Endothelial cell of umbilical vein (primary cell): ENCODE measurements around the gene ST6GALNAC4. TPM values are rescaled to one million over a fixed set of nuclear protein-coding genes. Genes with fewer than 3 reads are reported as not detected.

Experiments used
- BruUV-seq: library from RNA; stranded (reverse); fragments of 400-500 nt; replicated peaks from 2 replicates; lab custom pipeline; 2021; lab: Mats Ljungman, UMichigan
- CTCF ChIA-PET: fragments of 300-600, 350-600 bp; sonication (Branson Sonifier 250); formaldehyde crosslinking; loops from one replicate; lab custom pipeline; 2021; ENCODE audit warnings: antibody characterized with exemption, inconsistent platforms; lab: Charles Lee
- POLR2A ChIA-PET: fragments of 300-600, 350-600 bp; sonication (Branson Sonifier 250); formaldehyde crosslinking; loops from one replicate; lab custom pipeline; 2021; ENCODE audit warnings: antibody characterized with exemption, inconsistent platforms; lab: Charles Lee
- DNase-seq: peaks from one replicate; pipeline ENCODE4 v3.0.0-alpha.2; 2011; ENCODE audit warnings: low read depth, low spot score
- FAIRE-seq: peaks from 2 replicates; lab custom pipeline; 2011; peaks lifted over from hg19 to GRCh38; lab: Jason Lieb, UNC
- H2AFZ ChIP-seq: 2 replicates; pipeline ENCODE4 v1.6.0; 2012; ENCODE audit warnings: low read depth, low read length, control low read depth, inconsistent platforms
- H3K27ac ChIP-seq: 2 replicates; pipeline ENCODE4 v1.5.1; 2011; ENCODE audit warnings: low read depth, mild to moderate bottlenecking, control low read depth, low read length, moderate library complexity; ENCODE audit not compliant: insufficient read depth
- H3K27me3 ChIP-seq, 2 experiments: 2 replicates each; pipeline versions ENCODE4 v1.6.0 to v1.6.1; 2011; ENCODE audit warnings: low read length in 2 of 2, mixed read lengths in 1 of 2; ENCODE audit not compliant: control insufficient read depth in 2 of 2, insufficient read depth in 2 of 2
- H3K36me3 ChIP-seq, 2 experiments: 2 replicates in 1 of 2; 3 replicates in 1 of 2; pipeline ENCODE4 v1.5.1; 2011; ENCODE audit warnings: low read length in 2 of 2, mild to moderate bottlenecking in 1 of 2, moderate library complexity in 1 of 2; ENCODE audit not compliant: control insufficient read depth in 2 of 2, insufficient read depth in 2 of 2; ENCODE audit errors: extremely low read depth in 1 of 2
- H3K4me1 ChIP-seq: 3 replicates; pipeline ENCODE4 v1.5.1; 2011; ENCODE audit warnings: mild to moderate bottlenecking, low read length; ENCODE audit not compliant: control insufficient read depth, insufficient read depth; ENCODE audit errors: extremely low read depth
- H3K4me2 ChIP-seq: 2 replicates; pipeline ENCODE4 v1.6.1; 2011; ENCODE audit warnings: low read length, control low read depth, mixed read lengths; ENCODE audit not compliant: insufficient read depth
- H3K4me3 ChIP-seq, 3 experiments: fragments of 200-600 bp in 1 of 3; sonication (generic), shearing (Covaris generic) in 1 of 3; replicated peaks in 1 of 3; 2 replicates each; pipeline ENCODE4 v1.5.1; 2011 to 2016; ENCODE audit warnings: control low read depth in 3 of 3, low read length in 3 of 3, mild to moderate bottlenecking in 2 of 3, inconsistent platforms in 1 of 3, low read depth in 1 of 3, moderate library complexity in 1 of 3; ENCODE audit not compliant: insufficient read depth in 1 of 3
- H3K79me2 ChIP-seq: 2 replicates; pipeline ENCODE4 v1.6.0; 2012; ENCODE audit warnings: low read length, inconsistent platforms; ENCODE audit not compliant: control insufficient read depth, insufficient read depth
- H3K9ac ChIP-seq: replicated peaks from 2 replicates; pipeline ENCODE3; 2011; ENCODE audit warnings: low read length, control low read depth; ENCODE audit not compliant: insufficient read depth; ENCODE audit errors: extremely low read depth
- H3K9me1 ChIP-seq: replicated peaks from 3 replicates; pipeline ENCODE4 v1.6.0; 2011; ENCODE audit warnings: mild to moderate bottlenecking, low read length; ENCODE audit not compliant: control insufficient read depth, insufficient read depth; ENCODE audit errors: extremely low read depth
- H3K9me3 ChIP-seq: replicated peaks from 2 replicates; pipeline ENCODE4 v1.5.1; 2012; ENCODE audit warnings: low read length, inconsistent platforms; ENCODE audit not compliant: control insufficient read depth, insufficient read depth
- H4K20me1 ChIP-seq: replicated peaks from 2 replicates; pipeline ENCODE3; 2011; ENCODE audit warnings: mild to moderate bottlenecking, low read length; ENCODE audit not compliant: control insufficient read depth, insufficient read depth; ENCODE audit errors: extremely low read depth
- EZH2 ChIP-seq: IDR thresholded peaks from 2 replicates; pipeline ENCODE4 v1.6.1; 2012; ENCODE audit warnings: borderline replicate concordance, low read depth, mild to moderate bottlenecking, moderate library complexity, low read length, inconsistent platforms; ENCODE audit not compliant: severe bottlenecking
- FOS ChIP-seq: IDR thresholded peaks from 2 replicates; pipeline ENCODE4 v1.6.1; 2011; ENCODE audit warnings: mild to moderate bottlenecking, low read length, moderate library complexity, borderline replicate concordance; ENCODE audit not compliant: insufficient read depth
- GATA2 ChIP-seq: IDR thresholded peaks from 2 replicates; pipeline ENCODE4 v1.7.0; 2011; ENCODE audit warnings: low read depth, mild to moderate bottlenecking, moderate library complexity, mixed read lengths, low read length; ENCODE audit not compliant: insufficient read length, insufficient read depth
- JUN ChIP-seq: IDR thresholded peaks from 2 replicates; pipeline ENCODE4 v1.6.1; 2011; ENCODE audit warnings: borderline replicate concordance, low read depth; ENCODE audit not compliant: insufficient read length, insufficient read depth
- MYC ChIP-seq: IDR thresholded peaks from one replicate; pipeline ENCODE4 v1.6.1; 2011; ENCODE audit warnings: mild to moderate bottlenecking, low read depth, low read length
- POLR2A ChIP-seq: IDR thresholded peaks from 2 replicates; pipeline ENCODE4 v1.6.1; 2012; ENCODE audit warnings: low read depth, mild to moderate bottlenecking, control low read depth, low read length
- dilution Hi-C: fragments of 300-500 bp; cut with MboI; formaldehyde crosslinking; loops from one replicate; pipeline ENCODE4 v1.15.0; 2019; ENCODE audit warnings: low sequenced_read_pairs; ENCODE audit not compliant: extremely low pct_ligation_motif_present
- intact Hi-C: fragments of 100-400 bp; cut with micrococcal nuclease; formaldehyde crosslinking; loops from one replicate; pipeline ENCODE4 v1.10.0; 2022
- polyA plus RNA-seq, 4 experiments: library from polyadenylated mRNA; depleted of rRNA in 3 of 4; stranded (reverse) in 3 of 4; unstranded in 1 of 4; fragments of >200 nt; gene quantifications; 2 replicates each; pipeline versions ENCODE4 v1.2.1 to v1.2.3, GENCODE V29; 2011 to 2012; ENCODE audit warnings: missing spikeins in 1 of 4
- total RNA-seq: library from RNA; stranded (reverse); gene quantifications from 2 replicates; pipeline ENCODE4 v1.2.3, GENCODE V29; 2021
- TF ChIP-seq, protein P1 (sequence below), 2 donors: IDR thresholded peaks; 1 replicate in 1 of 2; 2 replicates in 1 of 2; pipeline ENCODE4 v1.5.1; 2011; ENCODE audit warnings: low read length in 2 of 2, mild to moderate bottlenecking in 2 of 2, moderate library complexity in 2 of 2, control low read depth in 1 of 2, inconsistent platforms in 1 of 2, low read depth in 1 of 2; ENCODE audit not compliant: insufficient read depth in 1 of 2; ENCODE audit errors: extremely low read depth in 1 of 2

Gene ST6GALNAC4
- total and polyA plus RNA-seq, 2 donors (not counting 3 experiments of a cell fraction or from before 2014, with no cell fraction given) = 45.9 to 85.3 TPM

DNA sequence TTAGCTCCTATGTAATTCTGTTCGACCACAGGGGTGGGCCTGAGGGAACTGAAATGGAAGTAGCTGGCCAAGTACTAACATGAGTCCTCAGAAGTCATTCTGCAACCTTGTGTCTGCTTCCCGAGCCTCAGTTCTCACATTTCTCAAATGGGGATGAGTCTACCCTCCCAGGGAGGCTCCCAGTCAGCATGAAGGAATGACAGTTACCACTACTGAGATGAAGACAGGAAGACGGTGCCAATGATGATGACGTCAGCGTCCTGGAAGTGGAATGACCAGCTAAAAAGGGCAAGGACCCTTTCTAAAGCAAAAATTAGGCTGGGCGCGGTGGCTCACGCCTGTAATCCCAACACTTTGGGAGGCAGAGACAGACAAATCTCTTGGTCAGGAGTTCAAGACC is 6.9 kb upstream of the ST6GALNAC4 start:
- Histone ChIP-seq H3K4me3 (no peak overlapping the region), H3K9me1 (no peaks in the 10 kb centered on the region), H3K36me3 (no peaks in the 10 kb centered on the region), H3K79me2 (no peaks in the 10 kb centered on the region), H3K27ac (no peak overlapping the region), H3K4me1 (peaks cover 8% of the 10 kb centered on the region), H3K9ac (no peak overlapping the region), H2AFZ (no peak overlapping the region), H3K27me3 (peaks cover 3 to 6% of the 10 kb centered on the region in 2 experiments), H3K4me2 (no peak overlapping the region), H3K9me3 (no peaks in the 10 kb centered on the region), H4K20me1 (no peaks in the 10 kb centered on the region)
- FAIRE-seq (no peak), DNase-seq (no peak)
- TF ChIP-seq FOS (no peak), POLR2A (no peak), EZH2 (no peak), JUN (no peak)
- ChIA-PET POLR2A (interaction anchor here (0.6 to 0.7 kb wide), 2 partner anchors 35 to 321 kb away, joined by 3 to 4 read pairs; no protein-coding TSS in a partner anchor), CTCF (interaction anchor here (1.1 to 1.6 kb wide), 4 partner anchors 19 to 335 kb away, joined by 3 to 7 read pairs (median 4); partner anchors contain the start of genes ENG and TOR2A)
- intact Hi-C loops = no loop called here
- dilution Hi-C loops = no loop called here
- no TSS peak for BruUV-seq

DNA sequence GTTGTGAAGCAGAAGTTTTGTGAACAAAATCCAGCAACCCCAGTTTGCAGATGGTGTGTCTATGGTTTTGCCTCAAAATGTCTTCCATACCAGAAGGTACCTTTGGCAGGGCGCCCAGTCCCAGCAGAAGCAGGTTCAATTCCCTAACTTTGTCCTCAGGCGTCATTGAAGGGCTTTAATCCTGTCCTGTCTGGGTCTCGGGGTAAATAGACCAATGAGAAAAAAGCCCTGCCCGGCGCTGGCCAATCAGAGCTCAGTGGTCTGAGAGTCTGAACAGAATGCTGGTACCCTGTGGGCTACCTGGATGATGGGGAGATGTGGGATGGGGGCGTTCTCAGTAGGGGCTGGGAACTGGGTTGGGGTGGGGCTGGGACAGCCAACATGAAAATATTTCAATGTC is 6.2 kb upstream of the ST6GALNAC4 start:
- Histone ChIP-seq H3K27me3 (peaks cover 3 to 6% of the 10 kb centered on the region in 2 experiments), H3K79me2 (no peaks in the 10 kb centered on the region), H3K36me3 (no peaks in the 10 kb centered on the region), H3K27ac (no peak overlapping the region), H2AFZ (no peak overlapping the region), H3K9me1 (no peaks in the 10 kb centered on the region), H3K9ac (no peak overlapping the region), H4K20me1 (no peaks in the 10 kb centered on the region), H3K4me2 (no peak overlapping the region), H3K4me3 (no peak overlapping the region), H3K4me1 (peaks cover 15% of the 10 kb centered on the region), H3K9me3 (no peaks in the 10 kb centered on the region)
- TF ChIP-seq GATA2 (no peak), MYC (no peak), JUN (no peak), EZH2 (no peak), POLR2A (no peak), FOS (no peak)
- TF ChIP-seq, protein P1, sequence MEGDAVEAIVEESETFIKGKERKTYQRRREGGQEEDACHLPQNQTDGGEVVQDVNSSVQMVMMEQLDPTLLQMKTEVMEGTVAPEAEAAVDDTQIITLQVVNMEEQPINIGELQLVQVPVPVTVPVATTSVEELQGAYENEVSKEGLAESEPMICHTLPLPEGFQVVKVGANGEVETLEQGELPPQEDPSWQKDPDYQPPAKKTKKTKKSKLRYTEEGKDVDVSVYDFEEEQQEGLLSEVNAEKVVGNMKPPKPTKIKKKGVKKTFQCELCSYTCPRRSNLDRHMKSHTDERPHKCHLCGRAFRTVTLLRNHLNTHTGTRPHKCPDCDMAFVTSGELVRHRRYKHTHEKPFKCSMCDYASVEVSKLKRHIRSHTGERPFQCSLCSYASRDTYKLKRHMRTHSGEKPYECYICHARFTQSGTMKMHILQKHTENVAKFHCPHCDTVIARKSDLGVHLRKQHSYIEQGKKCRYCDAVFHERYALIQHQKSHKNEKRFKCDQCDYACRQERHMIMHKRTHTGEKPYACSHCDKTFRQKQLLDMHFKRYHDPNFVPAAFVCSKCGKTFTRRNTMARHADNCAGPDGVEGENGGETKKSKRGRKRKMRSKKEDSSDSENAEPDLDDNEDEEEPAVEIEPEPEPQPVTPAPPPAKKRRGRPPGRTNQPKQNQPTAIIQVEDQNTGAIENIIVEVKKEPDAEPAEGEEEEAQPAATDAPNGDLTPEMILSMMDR (IDR thresholded peaks at IDR 0.05; ENCODE audit: extremely low read depth in 1 of 2, insufficient read depth in 1 of 2, low read depth in 1 of 2, low read length in 2 of 2) = no peak
- intact Hi-C loops (no loop called here), dilution Hi-C loops (no loop called here)
- DNase-seq (no peak), FAIRE-seq (peak; percentile 38)
- ChIA-PET CTCF (interaction anchor here (0.6 to 4.5 kb wide), 7 partner anchors 20 to 333 kb away, joined by 3 to 38 read pairs (median 4); partner anchors contain the start of genes ENG and TOR2A), POLR2A (no interaction called here)
- no TSS peak for BruUV-seq
